Brain microvascular endothelial cell (primary cell): ENCODE data around the gene HDAC6.

Experiments used
- DNase-seq: peaks from one replicate; pipeline ENCODE4 v3.0.0-alpha.2; 2020
- H3K27ac ChIP-seq: fragments of 250-450 bp; sonication (Bioruptor Pico); 2 replicates; pipeline ENCODE4 v1.5.1; 2020; ENCODE audit warnings: mild to moderate bottlenecking, moderate library complexity
- H3K27me3 ChIP-seq: fragments of 250-450 bp; sonication (Bioruptor Pico); replicated peaks from 2 replicates; pipeline ENCODE4 v1.5.1; 2020; ENCODE audit warnings: mild to moderate bottlenecking
- H3K36me3 ChIP-seq: fragments of 250-450 bp; sonication (Bioruptor Pico); replicated peaks from 2 replicates; pipeline ENCODE4 v1.5.1; 2020; ENCODE audit warnings: mild to moderate bottlenecking
- H3K4me3 ChIP-seq: 2 replicates; pipeline ENCODE4 v1.5.1; 2011; ENCODE audit warnings: low read depth, mild to moderate bottlenecking, control low read depth, low read length, moderate library complexity
- CTCF ChIP-seq: IDR thresholded peaks from 2 replicates; pipeline ENCODE4 v1.5.1; 2011; ENCODE audit warnings: low read depth, mild to moderate bottlenecking, moderate library complexity, low read length, control low read depth, inconsistent platforms; ENCODE audit errors: missing control alignments
- in situ Hi-C: cut with HindIII; loops from 2 replicates; pipeline ENCODE4 v1.10.0; 2017; ENCODE audit warnings: low sequenced_read_pairs, low pct_ligation_motif_present

HDAC6 gene

GRCh38 chrX:48792219-48792618 lies 9.6 kb upstream of the HDAC6 start:
- no peaks in the 10 kb centered on the region for H3K36me3 ChIP-seq
- in situ Hi-C loops: no loop called here
- TF ChIP-seq CTCF: no peak
- DNase-seq: no peak
- no peaks in the 10 kb centered on the region for H3K27me3 ChIP-seq
- no peak overlapping the region for H3K27ac ChIP-seq
- H3K4me3 ChIP-seq: no peak overlapping the region

GRCh38 chrX:48793935-48794334 lies 7.9 kb upstream of the HDAC6 start:
- no peak for TF ChIP-seq CTCF
- no peak for DNase-seq
- Histone ChIP-seq H3K36me3 (no peaks in the 10 kb centered on the region), H3K4me3 (no peak overlapping the region), H3K27me3 (no peaks in the 10 kb centered on the region), H3K27ac (no peak overlapping the region)
- in situ Hi-C loops: no loop called here

GRCh38 chrX:48794340-48794910 lies 7.4 kb upstream of the HDAC6 start:
- Histone ChIP-seq H3K27me3 (no peaks in the 10 kb centered on the region), H3K27ac (no peak overlapping the region), H3K4me3 (no peak overlapping the region), H3K36me3 (no peaks in the 10 kb centered on the region)
- TF ChIP-seq CTCF: no peak
- in situ Hi-C loops: no loop called here
- DNase-seq: no peak

GRCh38 chrX:48794911-48795515 lies 6.9 kb upstream of the HDAC6 start:
- H3K4me3 ChIP-seq: no peak overlapping the region
- TF ChIP-seq CTCF: no peak

GRCh38 chrX:48798318-48798717 lies 3.5 kb upstream of the HDAC6 start:
- in situ Hi-C loops: no loop called here
- no peak for TF ChIP-seq CTCF

More at GRCh38 chrX:48794911-48795515, 6.9 kb upstream of the HDAC6 start:
- H3K27me3 ChIP-seq: no peaks in the 10 kb centered on the region
- in situ Hi-C loops: no loop called here
- peak; percentile 15 for DNase-seq
- H3K27ac ChIP-seq: no peak overlapping the region
- H3K36me3 ChIP-seq: no peaks in the 10 kb centered on the region

More at GRCh38 chrX:48798318-48798717, 3.5 kb upstream of the HDAC6 start:
- DNase-seq: no peak
- Histone ChIP-seq H3K27ac (no peak overlapping the region), H3K36me3 (no peaks in the 10 kb centered on the region), H3K27me3 (no peaks in the 10 kb centered on the region), H3K4me3 (no peak overlapping the region)
